ENCODE data around the gene YEATS2.

YEATS2 gene

GRCh38 chr3:183810643-183811594 is 113.3 kb downstream of the YEATS2 start:
- no peak overlapping the region for H3K4me3 ChIP-seq (replicated peaks; ENCODE audit: low read depth, low read length)
- DNase-seq (ENCODE audit: extremely low read depth, low read depth) = no peak
- TF ChIP-seq CTCF (IDR thresholded peaks at IDR 0.05; ENCODE audit: low read depth, low read length, missing control alignments) = no peak

- H3K4me3 ChIP-seq (replicated peaks; ENCODE audit: low read depth, low read length) = no peak overlapping the region
- DNase-seq (ENCODE audit: extremely low read depth, low read depth) = no peak
- no peak for TF ChIP-seq CTCF (IDR thresholded peaks at IDR 0.05; ENCODE audit: low read depth, low read length, missing control alignments)
These were observed 114.0 kb downstream of the YEATS2 start for GRCh38 chr3:183811638-183812037.

- DNase-seq (ENCODE audit: extremely low read depth, low read depth) = no peak
- TF ChIP-seq CTCF (IDR thresholded peaks at IDR 0.05; ENCODE audit: low read depth, low read length, missing control alignments) = no peak
- H3K4me3 ChIP-seq (replicated peaks; ENCODE audit: low read depth, low read length) = no peak overlapping the region
These were observed 115.3 kb downstream of the YEATS2 start for GRCh38 chr3:183812761-183813445.

- no peak for DNase-seq (ENCODE audit: extremely low read depth, low read depth)
- H3K4me3 ChIP-seq (replicated peaks; ENCODE audit: low read depth, low read length) = no peak overlapping the region
- no peak for TF ChIP-seq CTCF (IDR thresholded peaks at IDR 0.05; ENCODE audit: low read depth, low read length, missing control alignments)
These were observed 116.6 kb downstream of the YEATS2 start for GRCh38 chr3:183814240-183814639.

DNA sequence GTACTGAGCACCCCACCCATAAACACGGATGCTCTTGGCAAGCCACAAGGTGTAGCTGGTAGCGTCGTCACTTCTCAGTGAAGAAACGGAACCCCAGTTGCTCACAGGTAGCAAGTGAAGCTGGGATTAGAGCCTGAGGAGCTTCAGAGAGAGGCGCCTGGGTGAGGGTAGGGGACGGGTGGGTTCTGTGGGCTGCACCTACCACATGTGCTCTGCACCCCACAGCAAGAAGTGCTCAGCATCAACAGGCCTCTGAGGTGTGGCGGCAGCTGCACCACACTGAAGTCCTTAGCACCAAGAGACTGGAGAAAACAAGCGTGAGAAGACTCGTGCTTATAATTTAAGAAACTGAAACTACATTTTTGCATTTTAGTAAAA is 118.0 kb downstream of the YEATS2 start:
- no peak overlapping the region for H3K4me3 ChIP-seq (replicated peaks; ENCODE audit: low read depth, low read length)
- no peak for TF ChIP-seq CTCF (IDR thresholded peaks at IDR 0.05; ENCODE audit: low read depth, low read length, missing control alignments)
- no peak for DNase-seq (ENCODE audit: extremely low read depth, low read depth)

GRCh38 chr3:183815951-183816475 is 118.4 kb downstream of the YEATS2 start:
- H3K4me3 ChIP-seq (replicated peaks; ENCODE audit: low read depth, low read length) = no peak overlapping the region
- TF ChIP-seq CTCF (IDR thresholded peaks at IDR 0.05; ENCODE audit: low read depth, low read length, missing control alignments) = no peak
- DNase-seq (ENCODE audit: extremely low read depth, low read depth) = no peak
